Endodermal cell (in vitro differentiated cells): ENCODE data around the gene GDF7. TPM values are rescaled to one million over a fixed set of nuclear protein-coding genes. Genes with fewer than 3 reads are reported as not detected.

Experiments
- DNase-seq: peaks from one replicate; pipeline ENCODE4 v3.0.0-alpha.2; 2017
- H3K27ac ChIP-seq: 2 replicates; pipeline ENCODE4 v1.5.1; 2013; ENCODE audit warnings: mild to moderate bottlenecking, low read depth, low read length, moderate library complexity
- H3K27me3 ChIP-seq: 2 replicates; pipeline ENCODE4 v1.6.1; 2013; ENCODE audit warnings: mild to moderate bottlenecking, low read length, moderate library complexity; ENCODE audit not compliant: insufficient read depth, control insufficient read depth, poor library complexity, severe bottlenecking
- H3K36me3 ChIP-seq: 2 replicates; pipeline ENCODE4 v1.7.0; 2013; ENCODE audit warnings: mild to moderate bottlenecking, low read length, moderate library complexity; ENCODE audit not compliant: control insufficient read depth, insufficient read depth
- H3K4me1 ChIP-seq: one replicate; pipeline ENCODE4 v1.7.0; 2013; ENCODE audit warnings: low read length; ENCODE audit not compliant: control insufficient read depth, insufficient read depth
- H3K4me3 ChIP-seq: 2 replicates; pipeline ENCODE4 v1.5.1; 2013; ENCODE audit warnings: mild to moderate bottlenecking, low read length, moderate library complexity
- H3K9ac ChIP-seq: 2 replicates; pipeline ENCODE4 v1.6.1; 2013; ENCODE audit warnings: mild to moderate bottlenecking, low read length, moderate library complexity; ENCODE audit not compliant: poor library complexity, severe bottlenecking; ENCODE audit errors: extremely low read depth
- H3K9me3 ChIP-seq: 2 replicates; pipeline ENCODE4 v1.6.1; 2013; ENCODE audit warnings: mild to moderate bottlenecking, low read length, moderate library complexity; ENCODE audit not compliant: control insufficient read depth
- H3K27ac Mint-ChIP-seq: 2 replicates; pipeline ENCODE4 v1.8.0; 2020; ENCODE audit warnings: mixed read lengths
- H3K27me3 Mint-ChIP-seq: 2 replicates; pipeline ENCODE4 v1.8.0; 2021; ENCODE audit warnings: mild to moderate bottlenecking, mixed read lengths; ENCODE audit not compliant: insufficient read depth
- H3K36me3 Mint-ChIP-seq: 2 replicates; pipeline ENCODE4 v1.8.0; 2020; ENCODE audit warnings: low read depth, mixed read lengths
- H3K4me1 Mint-ChIP-seq: 2 replicates; pipeline ENCODE4 v1.8.0; 2020; ENCODE audit warnings: mixed read lengths
- H3K4me3 Mint-ChIP-seq: 2 replicates; pipeline ENCODE4 v1.8.0; 2020; ENCODE audit warnings: mild to moderate bottlenecking, moderate library complexity, mixed read lengths
- H3K9me3 Mint-ChIP-seq: 2 replicates; pipeline ENCODE4 v1.8.0; 2020; ENCODE audit warnings: mild to moderate bottlenecking, mixed read lengths
- CTCF ChIP-seq: fragments of 200-600 bp; sonication (generic); conservative IDR thresholded peaks from 2 replicates; pipeline ENCODE4 v1.5.0; 2021; ENCODE audit warnings: antibody characterized with exemption, mild to moderate bottlenecking
- WGBS, 2 experiments: methylation state at CpG; one replicate each; pipeline versions ENCODE4 v1.1.5 to v1.1.7; 2013; ENCODE audit warnings: missing lambda C conversion rate in 2 of 2, mixed read lengths in 1 of 2; ENCODE audit not compliant: insufficient coverage in 1 of 2, insufficient read length in 1 of 2; 5-methylcytosine and 5-hydroxymethylcytosine counted together
- total RNA-seq, 2 donors: library from RNA; stranded (reverse); fragmentation: NEBNext Ultra II Directional in 1 of 2; extraction: Animal tissue kit (Norgen Biotek cat#: 25700) in 1 of 2; gene quantifications; 2 replicates in 1 of 2; 3 replicates in 1 of 2; pipeline ENCODE4 v1.2.1, GENCODE V29; 2021

GDF7 gene
- total RNA-seq, 2 donors from 2014 or later, result 0.07 to 0.09 TPM

- no peak for DNase-seq
- H3K9me3 ChIP-seq, result no peaks in the 10 kb centered on the region
- no peak for TF ChIP-seq CTCF
- H3K4me1 ChIP-seq, result no peaks in the 10 kb centered on the region
- Mint-ChIP-seq H3K36me3 (no peaks in the 10 kb centered on the region), H3K4me3 (peak overlapping the region; percentile 7), H3K27ac (no peak overlapping the region), H3K9me3 (no peaks in the 10 kb centered on the region), H3K27me3 (peaks cover 10% of the 10 kb centered on the region), H3K4me1 (peaks cover 13% of the 10 kb centered on the region)
- H3K27ac ChIP-seq, result no peak overlapping the region
- H3K36me3 ChIP-seq, result no peaks in the 10 kb centered on the region
- H3K9ac ChIP-seq, result no peak overlapping the region
- WGBS, 2 experiments, result 90 to 97% methylated on average over 5 to 7 of the region's 7 CpGs
- no peak overlapping the region for H3K4me3 ChIP-seq
- peaks cover 15% of the 10 kb centered on the region for H3K27me3 ChIP-seq
These were observed 14.8 kb upstream of the GDF7 start for GRCh38 chr2:20652141-20652540.

GRCh38 chr2:20652673-20653575 lies 14.0 kb upstream of the GDF7 start:
- Mint-ChIP-seq H3K4me3 (no peak overlapping the region), H3K36me3 (no peaks in the 10 kb centered on the region), H3K27me3 (peaks cover 14% of the 10 kb centered on the region), H3K4me1 (peaks cover 12% of the 10 kb centered on the region), H3K27ac (no peak overlapping the region), H3K9me3 (no peaks in the 10 kb centered on the region)
- 91 to 93% methylated on average over 10 to 11 of the region's 11 CpGs for WGBS, 2 experiments
- Histone ChIP-seq H3K9me3 (no peaks in the 10 kb centered on the region), H3K27me3 (peaks cover 17% of the 10 kb centered on the region), H3K36me3 (no peaks in the 10 kb centered on the region), H3K4me3 (no peak overlapping the region), H3K27ac (no peak overlapping the region), H3K4me1 (no peaks in the 10 kb centered on the region), H3K9ac (no peak overlapping the region)
- TF ChIP-seq CTCF, result no peak
- DNase-seq, result no peak

GRCh38 chr2:20653695-20654534 lies 13.0 kb upstream of the GDF7 start:
- TF ChIP-seq CTCF, result peak; percentile 48
- no peaks in the 10 kb centered on the region for H3K4me1 ChIP-seq
- H3K4me3 ChIP-seq, result no peak overlapping the region
- no peaks in the 10 kb centered on the region for H3K36me3 ChIP-seq
- no peak for DNase-seq
- WGBS, 2 experiments, result 84 to 90% methylated on average over 4 to 7 of the region's 7 CpGs
- Mint-ChIP-seq H3K4me1 (peaks cover 3% of the 10 kb centered on the region), H3K36me3 (no peaks in the 10 kb centered on the region), H3K27me3 (peaks cover 20% of the 10 kb centered on the region), H3K27ac (no peak overlapping the region), H3K4me3 (no peak overlapping the region), H3K9me3 (no peaks in the 10 kb centered on the region)
- no peaks in the 10 kb centered on the region for H3K9me3 ChIP-seq
- H3K27me3 ChIP-seq, result peaks cover 19% of the 10 kb centered on the region
- no peak overlapping the region for H3K27ac ChIP-seq
- H3K9ac ChIP-seq, result no peak overlapping the region
